ENCODE data around the gene CFAP65.

GRCh38 chr2:219090436-219091299, 49.4 kb upstream of the CFAP65 start:
- TF ChIP-seq CTCF (conservative IDR thresholded peaks at IDR 0.05; ENCODE audit: low read depth, low read length): no peak
- no peak for TF ChIP-seq RCOR1 (IDR thresholded peaks at IDR 0.05; ENCODE audit: insufficient replicate concordance, low read length)
- TF ChIP-seq POLR2A (IDR thresholded peaks at IDR 0.05; ENCODE audit: low read depth, low read length): no peak
- TF ChIP-seq MAFK (IDR thresholded peaks at IDR 0.05; ENCODE audit: low read depth, low read length): no peak
- TF ChIP-seq RAD21 (IDR thresholded peaks at IDR 0.05; ENCODE audit: low read length): no peak
- TF ChIP-seq RFX5 (IDR thresholded peaks at IDR 0.05; ENCODE audit: low read depth, low read length): no peak
- no peak for TF ChIP-seq CHD1 (IDR thresholded peaks at IDR 0.05; ENCODE audit: low read depth, low read length)

Measured in IMR-90 (cell line).